Omental fat pad (tissue), 4 donors: ENCODE data around the gene GPR89A. TPM values are rescaled to one million over a fixed set of nuclear protein-coding genes. Genes with fewer than 3 reads are reported as not detected.

Experiments used
- ATAC-seq: fragments of 150-250 bp; one replicate; pipeline ENCODE4 v1.9.1; 2016; ENCODE audit warnings: mild to moderate bottlenecking, moderate library complexity; ENCODE audit not compliant: low FRiP score
- DNase-seq: peaks from one replicate; pipeline ENCODE4 v3.0.0-alpha.2; 2019; ENCODE audit warnings: low spot score
- total RNA-seq, 4 donors: library from RNA; depleted of rRNA; stranded (reverse); fragments of >200 nt; gene quantifications; one replicate each; pipeline ENCODE4 v1.1.0, GENCODE V29; 2016
- TF ChIP-seq, protein P1 (sequence below), 3 donors: fragments of 450-650 bp; IDR thresholded peaks; one replicate each; pipeline ENCODE4 v1.5.1; 2016 to 2017; ENCODE audit warnings: antibody characterized with exemption in 3 of 3, mild to moderate bottlenecking in 3 of 3, moderate library complexity in 2 of 3

GPR89A gene
- total RNA-seq, 4 donors from 2014 or later: 27.1 to 44.1 (median 28.2) TPM

DNA sequence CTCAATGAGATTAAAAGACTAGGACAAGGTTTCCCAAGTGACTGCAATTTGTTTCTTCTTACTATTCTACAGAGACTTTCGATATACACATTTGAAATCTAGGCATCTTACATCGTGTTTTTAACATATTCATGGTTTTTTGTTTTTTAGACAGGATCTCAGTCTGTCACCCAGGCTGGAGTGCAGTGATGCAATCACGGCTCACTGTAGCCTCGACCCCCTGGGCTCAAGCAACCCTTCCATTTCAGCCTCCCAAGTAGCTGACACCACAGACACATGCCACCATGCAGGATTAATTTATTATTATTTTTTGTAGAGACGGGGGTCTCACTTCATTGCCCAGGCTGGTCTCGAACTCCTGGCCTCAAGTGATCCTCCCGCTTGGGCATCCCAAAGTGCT, 97.8 kb downstream of the GPR89A start:
- no peak for ATAC-seq
- TF ChIP-seq, protein P1, sequence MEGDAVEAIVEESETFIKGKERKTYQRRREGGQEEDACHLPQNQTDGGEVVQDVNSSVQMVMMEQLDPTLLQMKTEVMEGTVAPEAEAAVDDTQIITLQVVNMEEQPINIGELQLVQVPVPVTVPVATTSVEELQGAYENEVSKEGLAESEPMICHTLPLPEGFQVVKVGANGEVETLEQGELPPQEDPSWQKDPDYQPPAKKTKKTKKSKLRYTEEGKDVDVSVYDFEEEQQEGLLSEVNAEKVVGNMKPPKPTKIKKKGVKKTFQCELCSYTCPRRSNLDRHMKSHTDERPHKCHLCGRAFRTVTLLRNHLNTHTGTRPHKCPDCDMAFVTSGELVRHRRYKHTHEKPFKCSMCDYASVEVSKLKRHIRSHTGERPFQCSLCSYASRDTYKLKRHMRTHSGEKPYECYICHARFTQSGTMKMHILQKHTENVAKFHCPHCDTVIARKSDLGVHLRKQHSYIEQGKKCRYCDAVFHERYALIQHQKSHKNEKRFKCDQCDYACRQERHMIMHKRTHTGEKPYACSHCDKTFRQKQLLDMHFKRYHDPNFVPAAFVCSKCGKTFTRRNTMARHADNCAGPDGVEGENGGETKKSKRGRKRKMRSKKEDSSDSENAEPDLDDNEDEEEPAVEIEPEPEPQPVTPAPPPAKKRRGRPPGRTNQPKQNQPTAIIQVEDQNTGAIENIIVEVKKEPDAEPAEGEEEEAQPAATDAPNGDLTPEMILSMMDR (IDR thresholded peaks at IDR 0.05): no peak
- DNase-seq: no peak

DNA sequence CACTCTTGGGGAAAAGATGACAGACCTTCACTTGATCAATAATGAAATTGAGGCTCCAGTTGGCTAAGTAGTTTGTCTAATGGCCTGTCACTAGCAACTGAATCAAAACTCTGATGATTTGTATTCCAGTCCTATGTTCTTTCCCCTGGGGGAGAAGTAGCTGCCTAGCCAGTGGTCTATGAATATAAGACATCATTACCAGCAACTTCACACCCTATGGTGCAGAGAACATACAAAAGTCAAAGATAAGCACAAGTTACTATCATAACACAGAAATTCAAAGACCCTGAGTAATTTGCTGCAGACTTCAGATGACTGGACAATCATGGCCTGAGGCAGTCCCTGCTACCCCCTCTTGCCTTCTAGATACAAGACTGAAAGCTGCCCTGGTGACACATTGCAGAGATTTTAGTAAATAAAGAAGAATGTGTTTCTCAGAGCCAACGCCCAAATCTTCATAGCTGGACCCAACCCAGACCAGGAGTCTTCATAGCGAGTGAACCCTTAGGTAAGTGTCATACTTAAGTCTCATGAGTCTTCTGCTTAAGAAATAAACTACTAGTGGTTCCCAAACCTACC, 98.4 kb downstream of the GPR89A start:
- TF ChIP-seq, protein P1 (IDR thresholded peaks at IDR 0.05): no peak

DNA sequence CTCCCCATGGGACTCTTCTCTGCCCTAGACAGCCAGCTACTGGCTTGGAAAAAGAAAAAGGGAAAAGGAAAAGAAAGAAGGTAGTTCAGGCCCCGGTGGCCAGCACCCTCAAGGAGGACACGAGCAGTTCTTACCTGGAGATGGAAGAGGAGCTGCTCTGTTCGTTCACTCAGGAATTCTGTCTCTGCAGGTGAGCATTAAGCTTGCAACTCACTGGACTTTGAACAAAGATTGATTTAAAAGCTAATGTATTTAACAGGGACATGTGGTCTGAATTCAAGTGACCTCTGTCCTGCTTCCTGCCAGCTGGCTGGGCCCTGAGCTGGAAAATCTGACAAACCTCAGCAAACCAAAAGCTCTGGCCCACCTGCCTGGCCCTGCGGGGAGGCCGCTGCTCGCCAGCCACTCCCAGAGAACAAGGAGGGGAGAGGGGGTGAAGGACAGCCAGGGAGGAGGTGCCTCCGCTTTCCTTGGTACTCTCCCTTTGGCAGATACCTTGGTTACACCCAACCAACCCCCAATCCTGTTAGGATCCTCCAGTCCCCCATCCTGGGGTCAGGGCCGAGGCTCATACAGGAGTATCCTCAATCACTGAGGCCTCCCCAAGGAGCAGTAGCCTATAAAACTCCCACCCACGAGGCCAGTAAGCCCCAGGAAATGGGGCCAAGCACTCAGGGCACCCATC, 99.5 kb downstream of the GPR89A start, which contains the start of gene PDZK1:
TSS of gene PDZK1 (minus strand) at position 186 of the 685 bp plus-strand sequence. CDS start 19,347 bp downstream, outside the sequence.
- TF ChIP-seq, protein P1 (IDR thresholded peaks at IDR 0.05): no peak
- DNase-seq: no peak
- no peak for ATAC-seq

More for the DNA sequence above, 98.4 kb downstream of the GPR89A start:
- no peak for ATAC-seq
- no peak for DNase-seq

DNA sequence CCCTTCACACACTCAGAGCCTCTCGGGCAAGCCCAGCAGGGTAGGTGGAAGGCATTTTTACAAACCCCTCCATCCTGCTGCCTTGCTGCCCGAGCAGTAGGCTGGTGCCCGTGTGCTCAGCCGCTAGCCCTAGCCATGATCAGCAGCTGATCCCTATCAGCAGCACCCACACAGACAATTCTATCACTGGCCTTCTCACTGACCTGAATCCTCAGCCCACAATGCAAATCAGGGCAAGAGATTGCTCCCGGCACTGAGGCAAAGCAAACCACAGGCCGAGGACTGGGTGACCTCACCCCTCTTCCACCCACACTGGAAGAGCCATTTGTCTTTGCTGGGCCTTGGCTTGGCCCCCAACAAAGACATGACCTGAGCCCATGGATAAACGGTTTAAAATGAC, 100.3 kb downstream of the GPR89A start:
- no peak for DNase-seq
- no peak for ATAC-seq
- TF ChIP-seq, protein P1 (IDR thresholded peaks at IDR 0.05): no peak

DNA sequence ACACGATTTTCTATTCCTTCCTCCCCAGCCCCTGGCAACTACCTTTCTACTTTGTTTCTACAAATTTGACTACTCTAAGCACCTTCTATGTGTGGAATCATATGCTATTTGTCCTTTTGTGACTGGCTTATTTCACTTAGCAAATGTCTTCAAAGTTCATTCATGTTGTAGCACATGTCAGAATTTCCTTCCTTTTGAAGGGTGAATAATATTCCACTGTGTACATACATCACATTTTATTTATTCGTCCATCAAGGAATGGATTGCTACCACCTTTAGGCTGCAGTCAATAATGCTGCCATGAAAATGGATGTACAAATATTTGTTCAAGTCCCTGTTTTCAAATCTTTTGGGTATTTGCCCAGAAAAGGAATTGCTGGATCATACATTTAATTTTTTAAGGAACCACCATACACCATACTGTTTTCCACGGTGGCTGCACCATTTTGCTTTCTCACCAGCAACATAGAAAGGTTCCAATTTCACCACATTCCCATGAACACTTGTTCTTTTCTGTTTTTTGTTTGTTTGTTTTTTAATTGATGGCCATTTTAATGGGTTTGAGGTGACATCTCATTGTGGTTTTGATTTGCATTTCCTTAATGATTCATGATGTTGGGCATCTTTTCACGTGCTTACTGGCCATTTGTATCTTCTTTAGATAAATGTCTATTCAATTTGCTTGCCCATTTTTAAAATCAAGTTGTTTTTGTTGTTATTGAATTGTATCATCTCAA, 102.7 kb downstream of the GPR89A start:
- TF ChIP-seq, protein P1 (IDR thresholded peaks at IDR 0.05): no peak
- ATAC-seq: no peak

DNA sequence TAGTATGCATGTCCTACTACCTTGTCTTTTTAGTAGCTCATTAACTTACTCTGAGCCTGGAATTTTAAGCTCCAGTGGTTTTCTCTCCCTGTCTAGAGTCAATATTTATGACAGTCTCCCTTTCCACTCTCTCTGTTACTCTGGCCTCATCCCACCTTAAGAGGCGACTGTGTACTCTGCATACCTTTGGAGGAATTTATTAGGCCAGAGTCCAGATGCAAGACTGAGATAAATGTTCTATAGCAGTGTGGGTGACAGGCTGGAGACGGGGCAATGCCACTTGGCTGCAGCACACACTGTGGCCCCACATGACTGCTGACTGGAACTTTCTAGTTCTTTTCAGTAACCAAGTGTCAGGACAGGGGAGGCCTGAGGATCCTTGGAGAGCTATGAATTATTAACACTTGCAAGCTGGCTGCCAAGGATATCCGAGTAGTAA, 103.4 kb downstream of the GPR89A start:
- DNase-seq: no peak
- ATAC-seq: no peak
- TF ChIP-seq, protein P1 (IDR thresholded peaks at IDR 0.05): no peak

More for the DNA sequence above, 102.7 kb downstream of the GPR89A start:
- DNase-seq: no peak
